ENCODE measurements around the gene CHST3.

CHST3 gene

GRCh38 chr10:71990706-71991269, 26.6 kb downstream of the CHST3 start:
- no peak for DNase-seq

- DNase-seq: no peak
These were observed 31.3 kb downstream of the CHST3 start for GRCh38 chr10:71995449-71995848.

GRCh38 chr10:71995887-71996575, 31.8 kb downstream of the CHST3 start:
- no peak for DNase-seq

- no peak for DNase-seq
These were observed 32.6 kb downstream of the CHST3 start for GRCh38 chr10:71996592-71997371.

- DNase-seq: no peak
These were observed 34.1 kb downstream of the CHST3 start for GRCh38 chr10:71998119-71998839.

GRCh38 chr10:71998840-71999194, 34.6 kb downstream of the CHST3 start:
- no peak for DNase-seq

GRCh38 chr10:71999360-72000072, 35.3 kb downstream of the CHST3 start:
- no peak for DNase-seq

- DNase-seq: no peak
These were observed 36.2 kb downstream of the CHST3 start for GRCh38 chr10:72000073-72001032.

- no peak for DNase-seq
These were observed 36.8 kb downstream of the CHST3 start for GRCh38 chr10:72001033-72001395.

- no peak for DNase-seq
These were observed 38.4 kb downstream of the CHST3 start for GRCh38 chr10:72002354-72003295.

- DNase-seq: no peak
These were observed 41.8 kb downstream of the CHST3 start for GRCh38 chr10:72006026-72006425.

- no peak for DNase-seq
These were observed 43.2 kb downstream of the CHST3 start for GRCh38 chr10:72007246-72007892.

GRCh38 chr10:72008096-72008981, 44.1 kb downstream of the CHST3 start:
- no peak for DNase-seq

GRCh38 chr10:72009051-72009424, 44.8 kb downstream of the CHST3 start:
- no peak for DNase-seq

GRCh38 chr10:72009425-72010081, 45.4 kb downstream of the CHST3 start:
- DNase-seq: no peak

- no peak for DNase-seq
These were observed 46.2 kb downstream of the CHST3 start for GRCh38 chr10:72010234-72010973.

GRCh38 chr10:72011016-72011415, 46.8 kb downstream of the CHST3 start:
- no peak for DNase-seq

GRCh38 chr10:72011468-72011867, 47.3 kb downstream of the CHST3 start:
- no peak for DNase-seq

Measured in effector CD8-positive, alpha-beta T cell (primary cell).